ENCODE results near the gene PAIP1.

- TF ChIP-seq POLR2AphosphoS5 (IDR thresholded peaks at IDR 0.05) (no peak), POLR2A (IDR thresholded peaks at IDR 0.05) (no peak)
- TF ChIP-seq, protein P1, sequence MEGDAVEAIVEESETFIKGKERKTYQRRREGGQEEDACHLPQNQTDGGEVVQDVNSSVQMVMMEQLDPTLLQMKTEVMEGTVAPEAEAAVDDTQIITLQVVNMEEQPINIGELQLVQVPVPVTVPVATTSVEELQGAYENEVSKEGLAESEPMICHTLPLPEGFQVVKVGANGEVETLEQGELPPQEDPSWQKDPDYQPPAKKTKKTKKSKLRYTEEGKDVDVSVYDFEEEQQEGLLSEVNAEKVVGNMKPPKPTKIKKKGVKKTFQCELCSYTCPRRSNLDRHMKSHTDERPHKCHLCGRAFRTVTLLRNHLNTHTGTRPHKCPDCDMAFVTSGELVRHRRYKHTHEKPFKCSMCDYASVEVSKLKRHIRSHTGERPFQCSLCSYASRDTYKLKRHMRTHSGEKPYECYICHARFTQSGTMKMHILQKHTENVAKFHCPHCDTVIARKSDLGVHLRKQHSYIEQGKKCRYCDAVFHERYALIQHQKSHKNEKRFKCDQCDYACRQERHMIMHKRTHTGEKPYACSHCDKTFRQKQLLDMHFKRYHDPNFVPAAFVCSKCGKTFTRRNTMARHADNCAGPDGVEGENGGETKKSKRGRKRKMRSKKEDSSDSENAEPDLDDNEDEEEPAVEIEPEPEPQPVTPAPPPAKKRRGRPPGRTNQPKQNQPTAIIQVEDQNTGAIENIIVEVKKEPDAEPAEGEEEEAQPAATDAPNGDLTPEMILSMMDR (IDR thresholded peaks at IDR 0.05) = no peak
Measured at GRCh38 chr5:43606351-43606750, 49.5 kb upstream of the PAIP1 start.
